ENCODE data around the gene USP37.

Gene USP37

GRCh38 chr2:218471982-218472381 is 96.2 kb downstream of the USP37 start:
- no peak for DNase-seq

- no peak for DNase-seq
Measured at GRCh38 chr2:218471036-218471435, 97.1 kb downstream of the USP37 start.

DNA sequence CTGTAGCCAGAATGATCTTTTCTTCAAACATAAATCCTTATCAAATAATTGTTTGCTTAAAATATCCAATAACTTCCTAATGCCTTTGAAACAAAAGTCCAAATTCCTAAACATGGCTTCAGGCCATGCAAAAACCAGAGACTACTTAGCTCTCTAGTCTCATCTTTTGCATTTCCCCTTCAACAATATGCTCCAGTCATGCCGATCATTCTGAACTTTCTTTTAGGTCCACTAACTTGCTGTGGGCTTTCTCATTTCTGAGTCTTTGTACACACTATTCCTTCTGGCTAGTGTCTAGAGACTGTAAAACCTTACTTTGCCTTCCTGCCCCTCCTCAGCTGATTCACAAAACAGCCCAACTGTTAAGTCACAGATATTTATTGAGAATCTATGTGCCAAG is 97.7 kb downstream of the USP37 start:
- DNase-seq = no peak

GRCh38 chr2:218465987-218466633 is 102.0 kb downstream of the USP37 start:
- DNase-seq = no peak

DNA sequence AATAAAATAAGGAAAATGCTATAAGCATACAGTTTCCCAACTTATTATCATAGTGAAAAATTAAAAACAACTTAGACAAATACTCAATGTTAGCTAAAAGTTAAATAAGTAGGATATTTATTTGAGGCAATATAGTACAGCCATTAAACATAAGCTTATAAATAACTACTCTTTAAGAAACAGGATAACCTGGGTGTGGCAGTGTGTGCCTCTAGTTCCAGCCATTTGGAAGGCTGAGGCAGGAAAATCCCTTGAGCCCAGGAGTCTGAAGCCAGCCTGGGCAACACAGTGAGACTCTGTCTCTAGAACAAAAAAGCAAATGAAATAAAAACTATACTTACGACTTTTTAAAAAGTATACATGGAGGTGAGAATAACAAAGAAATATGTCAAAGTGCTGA is 109.6 kb downstream of the USP37 start:
- no peak for DNase-seq

- DNase-seq = no peak
Measured at GRCh38 chr2:218456849-218457248, 111.3 kb downstream of the USP37 start.

GRCh38 chr2:218452079-218452478 is 116.1 kb downstream of the USP37 start:
- no peak for DNase-seq

DNA sequence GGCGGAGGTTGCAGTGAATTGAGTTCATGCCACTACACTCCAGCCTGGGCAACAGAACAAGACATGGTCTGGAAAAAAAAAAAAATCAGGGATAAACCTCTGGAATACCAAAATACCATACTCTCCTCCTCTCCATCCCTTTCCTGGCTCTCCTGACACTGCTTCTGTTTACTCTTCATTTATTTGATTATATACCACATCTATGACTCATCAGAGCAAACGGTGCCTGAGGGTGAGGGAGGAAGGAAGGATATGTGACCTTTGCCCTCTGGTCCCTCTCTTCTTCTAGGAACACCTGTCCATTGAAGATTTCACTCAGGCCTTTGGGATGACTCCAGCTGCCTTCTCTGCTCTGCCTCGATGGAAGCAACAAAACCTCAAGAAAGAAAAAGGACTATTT is 119.2 kb downstream of the USP37 start:
- DNase-seq = no peak

GRCh38 chr2:218447072-218447471 is 121.1 kb downstream of the USP37 start:
- no peak for DNase-seq

- no peak for DNase-seq
Measured at GRCh38 chr2:218446547-218446946, 121.6 kb downstream of the USP37 start.

DNA sequence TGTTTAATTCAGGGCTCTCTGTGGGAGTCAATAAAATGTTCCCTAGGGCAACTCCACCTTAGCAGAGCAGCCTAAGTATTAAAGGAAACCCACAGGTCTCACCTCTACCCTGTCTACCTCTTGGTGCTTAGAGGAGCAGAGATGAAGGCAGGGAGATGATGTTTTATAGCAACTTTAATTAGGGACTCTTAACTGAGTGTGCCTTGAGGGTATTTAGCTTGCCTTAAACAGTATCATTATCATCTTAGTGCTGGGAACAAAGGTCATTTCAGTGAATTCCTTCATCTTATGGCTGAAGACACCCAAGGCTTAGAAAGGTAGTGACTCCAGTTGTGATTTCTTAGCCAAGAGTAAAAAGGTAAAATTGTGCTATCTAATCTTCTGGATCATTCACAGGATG is 122.5 kb downstream of the USP37 start:
- no peak for DNase-seq

DNA sequence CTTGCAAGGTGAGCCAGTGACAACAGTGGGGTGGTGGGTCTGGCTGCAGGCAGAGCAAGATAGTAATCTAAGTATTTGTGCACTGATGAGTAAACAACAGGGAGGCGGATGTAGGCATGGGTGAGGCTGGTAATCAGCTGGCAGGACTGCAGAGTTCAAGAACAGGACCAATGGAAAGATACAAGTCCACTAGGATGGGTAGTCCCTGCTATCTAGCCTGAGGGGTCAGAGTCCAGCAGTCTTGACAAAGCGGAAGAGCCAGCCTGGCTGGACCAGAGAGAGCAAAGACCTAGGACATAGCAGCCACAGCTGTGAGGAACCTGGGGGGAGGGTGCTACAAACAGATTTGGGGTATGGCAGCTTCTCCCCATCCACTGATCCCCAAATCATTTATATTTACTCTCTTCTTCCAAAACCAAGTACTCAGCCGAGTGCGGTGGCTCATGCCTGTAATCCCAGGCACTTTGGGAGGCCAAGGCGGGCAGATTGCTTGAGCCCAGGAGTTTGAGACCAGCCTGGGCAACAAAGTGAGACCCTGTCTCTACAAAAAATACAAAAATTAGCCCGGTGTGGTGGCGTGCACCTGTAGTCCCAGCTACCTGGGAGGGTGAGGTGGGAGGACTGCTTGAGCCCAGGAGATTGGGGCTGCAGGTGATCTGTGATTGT is 123.3 kb downstream of the USP37 start:
- no peak for DNase-seq

DNA sequence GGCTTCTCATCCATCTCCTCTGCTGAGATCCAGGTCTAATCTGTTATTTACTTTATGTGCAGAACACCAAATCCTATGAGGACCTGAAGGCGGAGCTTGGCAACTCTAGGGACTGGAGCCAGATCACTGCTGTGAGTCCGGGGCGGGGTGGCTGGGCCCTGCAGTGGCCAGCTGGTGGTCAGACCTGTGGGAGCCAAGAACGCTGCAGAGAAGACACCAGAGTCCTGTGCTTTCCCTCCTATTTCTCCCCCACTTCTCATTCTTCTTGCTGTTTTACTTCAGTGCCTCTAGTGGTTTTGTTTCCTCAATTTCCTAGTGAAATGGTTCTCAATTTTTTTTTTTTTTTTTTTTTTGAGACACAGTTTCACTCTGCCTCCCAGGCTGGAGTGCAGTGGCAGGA is 129.6 kb downstream of the USP37 start:
- peak; percentile 35 for DNase-seq

- no peak for DNase-seq
Measured at GRCh38 chr2:218437969-218438368, 130.2 kb downstream of the USP37 start.

GRCh38 chr2:218436992-218437391 is 131.2 kb downstream of the USP37 start:
- DNase-seq = no peak

DNA sequence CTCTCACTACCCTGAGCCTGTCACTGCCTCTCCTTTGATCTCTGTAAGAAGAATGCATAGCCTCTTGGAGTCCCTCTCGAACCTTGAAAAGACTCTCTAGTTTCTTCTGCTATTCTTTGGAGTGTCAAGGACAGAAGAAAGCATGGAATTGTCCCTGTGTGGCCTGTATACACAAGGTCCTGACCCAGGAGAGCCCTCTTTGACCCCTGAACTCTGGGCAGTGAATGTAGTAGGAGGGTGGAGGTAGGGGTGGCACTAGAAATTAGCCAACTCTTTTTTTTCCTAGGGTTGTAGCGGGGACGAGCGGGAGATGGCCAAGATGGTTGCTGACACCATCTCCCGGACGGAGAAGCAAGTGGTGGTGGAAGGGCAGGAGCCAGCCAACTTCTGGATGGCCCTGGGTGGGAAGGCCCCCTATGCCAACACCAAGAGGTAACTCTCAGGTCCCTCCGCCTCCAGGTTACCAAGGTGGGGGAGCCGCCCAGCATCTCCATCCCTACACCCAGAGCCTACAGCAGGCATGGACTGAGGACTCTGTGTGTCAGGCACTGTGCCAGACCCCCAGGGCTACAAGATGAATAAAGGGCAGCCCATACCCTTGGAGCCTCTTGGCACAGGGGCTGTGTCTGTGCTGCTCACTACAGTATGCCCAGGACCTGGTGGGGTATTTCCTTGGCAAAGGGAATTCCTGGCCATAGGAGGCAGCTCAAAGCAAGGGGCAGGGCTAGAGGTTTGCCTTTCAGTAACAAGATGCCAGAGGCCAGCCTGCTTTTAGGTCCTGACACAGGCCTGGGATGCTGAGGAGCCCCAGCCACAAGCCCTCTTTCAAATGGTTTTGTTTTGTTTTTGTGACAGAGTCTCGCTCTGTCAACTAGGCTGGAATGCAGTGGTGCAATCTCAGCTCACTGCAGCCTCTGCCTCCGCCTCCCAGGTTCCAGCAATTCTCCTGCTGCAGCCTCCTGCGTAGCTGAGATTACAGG is 132.9 kb downstream of the USP37 start:
- DNase-seq = no peak

DNA sequence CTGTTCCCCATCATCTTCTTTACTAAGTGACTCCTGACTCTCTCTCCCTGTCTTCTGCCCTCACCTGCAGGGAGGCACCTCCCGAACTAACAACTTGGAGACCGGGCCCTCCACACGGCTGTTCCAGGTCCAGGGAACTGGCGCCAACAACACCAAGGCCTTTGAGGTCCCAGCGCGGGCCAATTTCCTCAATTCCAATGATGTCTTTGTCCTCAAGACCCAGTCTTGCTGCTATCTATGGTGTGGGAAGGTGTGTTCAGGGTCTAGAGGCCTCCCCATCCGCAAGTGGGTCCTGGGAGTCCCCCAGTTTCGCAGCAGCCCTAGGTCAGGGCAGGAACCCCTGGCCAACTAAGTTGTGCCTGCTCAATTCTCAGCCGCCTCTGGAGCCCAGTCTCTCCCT is 133.7 kb downstream of the USP37 start:
- no peak for DNase-seq

DNA sequence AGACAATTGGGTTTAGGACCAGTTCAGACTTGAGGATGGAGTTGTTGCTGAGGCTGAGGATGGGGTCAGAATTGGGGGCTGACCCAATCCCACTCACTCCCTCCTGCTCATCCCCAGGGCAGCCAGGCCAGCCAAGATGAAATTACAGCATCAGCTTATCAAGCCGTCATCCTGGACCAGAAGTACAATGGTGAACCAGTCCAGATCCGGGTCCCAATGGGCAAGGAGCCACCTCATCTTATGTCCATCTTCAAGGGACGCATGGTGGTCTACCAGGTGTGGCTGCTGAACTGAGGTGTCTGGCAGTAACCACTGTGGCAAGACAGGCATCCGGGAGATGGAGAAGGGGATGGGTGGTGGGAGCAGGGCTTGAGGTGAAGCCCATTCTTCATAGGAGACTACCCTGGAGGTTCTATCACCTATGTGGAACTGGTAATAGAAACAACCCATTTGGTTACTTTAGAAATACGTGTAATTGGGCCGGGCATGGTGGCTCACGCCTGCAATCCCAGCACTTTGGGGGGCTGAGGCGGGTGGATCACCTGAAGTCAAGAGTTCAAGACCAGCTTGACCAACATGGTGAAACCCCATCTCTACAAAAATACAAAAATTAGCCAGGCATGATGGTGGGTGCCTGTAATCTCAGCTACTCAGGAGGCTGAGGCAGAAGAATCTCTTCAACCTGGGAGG is 135.3 kb downstream of the USP37 start:
- no peak for DNase-seq

GRCh38 chr2:218431878-218432277 is 136.3 kb downstream of the USP37 start:
- no peak for DNase-seq

GRCh38 chr2:218430721-218431120 is 137.4 kb downstream of the USP37 start:
- no peak for DNase-seq

- DNase-seq = no peak
Measured at GRCh38 chr2:218429911-218430692, 138.0 kb downstream of the USP37 start.

- no peak for DNase-seq
Measured at GRCh38 chr2:218428846-218429558, 139.1 kb downstream of the USP37 start.

All from femur (tissue), 1 donor.